Measurements from ENCODE around the gene TOLLIP. TPM values are rescaled to one million over a fixed set of nuclear protein-coding genes. Genes with fewer than 3 reads are reported as not detected.

Gene TOLLIP
- total and polyA plus RNA-seq, 2 experiments from 2014 or later: 39.0 to 58.7 TPM

GRCh38 chr11:1327064-1327460 lies 17.6 kb upstream of the TOLLIP start:
- no peaks in the 10 kb centered on the region for H3K36me3 ChIP-seq
- no peak overlapping the region for H3K4me3 ChIP-seq
- no peak overlapping the region for H3K27ac ChIP-seq
- no peak for DNase-seq (ENCODE audit: low read depth in 1 of 2, low spot score in 1 of 2)
- no peak for TF ChIP-seq CTCF (IDR thresholded peaks at IDR 0.05; ENCODE audit: low read depth, low read length)
- H3K27me3 ChIP-seq: no peaks in the 10 kb centered on the region
- no peaks in the 10 kb centered on the region for H3K9me3 ChIP-seq (ENCODE audit: low read depth)
- no peaks in the 10 kb centered on the region for H3K4me1 ChIP-seq (ENCODE audit: low read depth)

- Histone ChIP-seq H3K4me3 (no peak overlapping the region), H3K4me1 (ENCODE audit: low read depth) (no peaks in the 10 kb centered on the region), H3K36me3 (no peaks in the 10 kb centered on the region), H3K27ac (no peak overlapping the region), H3K9me3 (ENCODE audit: low read depth) (no peaks in the 10 kb centered on the region), H3K27me3 (no peaks in the 10 kb centered on the region)
- TF ChIP-seq CTCF (IDR thresholded peaks at IDR 0.05; ENCODE audit: low read depth, low read length): no peak
- DNase-seq (ENCODE audit: low read depth in 1 of 2, low spot score in 1 of 2): no peak
Observed at GRCh38 chr11:1326435-1327063, 17.1 kb upstream of the TOLLIP start.

- no peak for DNase-seq (ENCODE audit: low read depth in 1 of 2, low spot score in 1 of 2)
- TF ChIP-seq CTCF (IDR thresholded peaks at IDR 0.05; ENCODE audit: low read depth, low read length): no peak
- Histone ChIP-seq H3K9me3 (ENCODE audit: low read depth) (no peaks in the 10 kb centered on the region), H3K4me1 (ENCODE audit: low read depth) (no peaks in the 10 kb centered on the region), H3K36me3 (no peaks in the 10 kb centered on the region), H3K4me3 (no peak overlapping the region), H3K27me3 (no peaks in the 10 kb centered on the region), H3K27ac (no peak overlapping the region)
Observed at GRCh38 chr11:1323774-1324173, 14.3 kb upstream of the TOLLIP start.

GRCh38 chr11:1317993-1318392 lies 8.6 kb upstream of the TOLLIP start:
- DNase-seq (ENCODE audit: low read depth in 1 of 2, low spot score in 1 of 2): no peak
- Histone ChIP-seq H3K27me3 (no peaks in the 10 kb centered on the region), H3K9me3 (ENCODE audit: low read depth) (no peaks in the 10 kb centered on the region), H3K27ac (no peak overlapping the region), H3K4me3 (no peak overlapping the region), H3K4me1 (ENCODE audit: low read depth) (no peaks in the 10 kb centered on the region), H3K36me3 (no peaks in the 10 kb centered on the region)
- TF ChIP-seq CTCF (IDR thresholded peaks at IDR 0.05; ENCODE audit: low read depth, low read length): no peak

- no peaks in the 10 kb centered on the region for H3K36me3 ChIP-seq
- H3K27ac ChIP-seq: no peak overlapping the region
- H3K4me1 ChIP-seq (ENCODE audit: low read depth): no peaks in the 10 kb centered on the region
- DNase-seq (ENCODE audit: low read depth in 1 of 2, low spot score in 1 of 2): no peak
- H3K27me3 ChIP-seq: no peaks in the 10 kb centered on the region
- H3K9me3 ChIP-seq (ENCODE audit: low read depth): no peaks in the 10 kb centered on the region
- no peak overlapping the region for H3K4me3 ChIP-seq
- TF ChIP-seq CTCF (IDR thresholded peaks at IDR 0.05; ENCODE audit: low read depth, low read length): no peak
Observed at GRCh38 chr11:1317432-1317831, 8.0 kb upstream of the TOLLIP start.
